Breast epithelium (tissue), 4 donors: ENCODE measurements around the gene CTCF. TPM values are rescaled to one million over a fixed set of nuclear protein-coding genes. Genes with fewer than 3 reads are reported as not detected.

Source experiments
- DNase-seq, 2 donors: peaks; one replicate each; pipeline ENCODE4 v3.0.0-alpha.2; 2019; ENCODE audit warnings: low spot score in 2 of 2
- H3K27ac ChIP-seq, 2 donors: fragments of 200-600 bp; sonication (generic) in 1 of 2; one replicate each; pipeline ENCODE4 v1.5.1; 2016 to 2019; ENCODE audit warnings: mild to moderate bottlenecking in 1 of 2
- H3K27me3 ChIP-seq, 2 donors: fragments of 200-600 bp; sonication (generic) in 1 of 2; one replicate each; pipeline versions ENCODE4 v1.5.1 to v1.6.0; 2017 to 2019; ENCODE audit warnings: control low read depth in 1 of 2, mild to moderate bottlenecking in 1 of 2
- H3K36me3 ChIP-seq: fragments of 200-600 bp; one replicate; pipeline ENCODE4 v1.5.1; 2019
- H3K4me1 ChIP-seq, 2 donors: fragments of 200-600 bp; sonication (generic); one replicate each; pipeline ENCODE4 v1.5.1; 2016 to 2019; ENCODE audit warnings: control low read depth in 1 of 2
- H3K4me3 ChIP-seq, 3 donors: fragments of 200-600 bp; sonication (generic); 1 replicate in 2 of 3; 2 replicates in 1 of 3; pipeline ENCODE4 v1.5.1; 2016 to 2019; ENCODE audit warnings: mild to moderate bottlenecking in 3 of 3, moderate library complexity in 2 of 3
- H3K9me3 ChIP-seq, 2 donors: fragments of 200-600 bp; sonication (generic) in 1 of 2; one replicate each; pipeline ENCODE4 v1.5.1; 2016 to 2019; ENCODE audit warnings: control low read depth in 1 of 2
- CTCF ChIP-seq, 3 donors: fragments of 450-650 bp; IDR thresholded peaks; one replicate each; pipeline ENCODE4 v1.5.1; 2016 to 2017; ENCODE audit warnings: antibody characterized with exemption in 3 of 3, mild to moderate bottlenecking in 3 of 3, moderate library complexity in 3 of 3
- POLR2A ChIP-seq: fragments of 450-650 bp; IDR thresholded peaks from one replicate; pipeline ENCODE4 v1.6.1; 2016; ENCODE audit warnings: antibody characterized with exemption, mild to moderate bottlenecking, moderate library complexity
- POLR2AphosphoS5 ChIP-seq, 3 donors: sonication (generic); formaldehyde crosslinking; IDR thresholded peaks; one replicate each; pipeline ENCODE4 v1.6.1; 2017; ENCODE audit warnings: antibody characterized with exemption in 3 of 3
- intact Hi-C: fragments of 100-400 bp; cut with DNase I; formaldehyde crosslinking; loops from one replicate; pipeline ENCODE4 v1.15.1; 2023; ENCODE audit warnings: low total_unique reads
- total RNA-seq, 3 donors: library from RNA; depleted of rRNA; stranded (reverse); fragments of >200 nt; gene quantifications; one replicate each; pipeline ENCODE4 v1.1.0, GENCODE V29; 2016

The CTCF gene
- total RNA-seq, 3 donors from 2014 or later: 27.8 to 51.7 (median 38.0) TPM

- DNase-seq: no peak
- no peaks in the 10 kb centered on the region for H3K36me3 ChIP-seq
- no peak overlapping the region for H3K4me3 ChIP-seq
- no peaks in the 10 kb centered on the region for H3K9me3 ChIP-seq
- no peak overlapping the region for H3K27ac ChIP-seq
- no peaks in the 10 kb centered on the region for H3K27me3 ChIP-seq
- no peak for TF ChIP-seq POLR2AphosphoS5 (IDR thresholded peaks at IDR 0.05)
- no peak for TF ChIP-seq CTCF (IDR thresholded peaks at IDR 0.05)
- H3K4me1 ChIP-seq: peaks cover 3 to 12% of the 10 kb centered on the region in 2 donors
- intact Hi-C loops: loop anchor here (5.0 to 10.0 kb wide), 2 partner anchors 117 to 385 kb away; no protein-coding TSS in a partner anchor
These were observed 22.4 kb upstream of the CTCF start for GRCh38 chr16:67539691-67540635.

GRCh38 chr16:67540756-67541155, 21.6 kb upstream of the CTCF start:
- H3K27me3 ChIP-seq: no peaks in the 10 kb centered on the region
- peaks cover 3 to 12% of the 10 kb centered on the region in 2 donors for H3K4me1 ChIP-seq
- DNase-seq: no peak
- TF ChIP-seq CTCF (IDR thresholded peaks at IDR 0.05): no peak
- no peak for TF ChIP-seq POLR2A
- TF ChIP-seq POLR2AphosphoS5 (IDR thresholded peaks at IDR 0.05): no peak
- no peak overlapping the region for H3K27ac ChIP-seq
- intact Hi-C loops: no loop called here
- H3K4me3 ChIP-seq: no peak overlapping the region
- no peaks in the 10 kb centered on the region for H3K36me3 ChIP-seq
- no peaks in the 10 kb centered on the region for H3K9me3 ChIP-seq

GRCh38 chr16:67541391-67542263, 20.7 kb upstream of the CTCF start:
- Histone ChIP-seq H3K27ac (no peak overlapping the region), H3K4me1 (peaks cover 3 to 12% of the 10 kb centered on the region in 2 donors)
- intact Hi-C loops: no loop called here

GRCh38 chr16:67542464-67542863, 19.9 kb upstream of the CTCF start:
- intact Hi-C loops: no loop called here
- Histone ChIP-seq H3K4me3 (no peak overlapping the region), H3K27ac (peak overlapping the region in 1 of 2 donors; percentile 19), H3K4me1 (peaks cover 3 to 12% of the 10 kb centered on the region in 2 donors), H3K36me3 (no peaks in the 10 kb centered on the region), H3K27me3 (no peaks in the 10 kb centered on the region), H3K9me3 (no peaks in the 10 kb centered on the region)
- DNase-seq: no peak
- TF ChIP-seq POLR2AphosphoS5 (IDR thresholded peaks at IDR 0.05): no peak
- TF ChIP-seq CTCF (IDR thresholded peaks at IDR 0.05): no peak
- TF ChIP-seq POLR2A: no peak

More at GRCh38 chr16:67541391-67542263, 20.7 kb upstream of the CTCF start:
- H3K27me3 ChIP-seq: no peaks in the 10 kb centered on the region
- no peaks in the 10 kb centered on the region for H3K9me3 ChIP-seq
- no peak overlapping the region for H3K4me3 ChIP-seq
- no peaks in the 10 kb centered on the region for H3K36me3 ChIP-seq
- no peak for DNase-seq
- no peak for TF ChIP-seq POLR2A
- TF ChIP-seq CTCF (IDR thresholded peaks at IDR 0.05): no peak
- no peak for TF ChIP-seq POLR2AphosphoS5 (IDR thresholded peaks at IDR 0.05)
